PFSK-1 (cell line): ENCODE data around the gene ABCF2.

ENCODE experiments used
- FOXP2 ChIP-seq: optimal IDR thresholded peaks from 2 replicates; pipeline ENCODE3; 2011; ENCODE audit warnings: borderline replicate concordance, control low read depth, inconsistent platforms; ENCODE audit not compliant: insufficient read depth; ENCODE audit errors: extremely low read length, extremely low read depth
- POLR2AphosphoS5 ChIP-seq: IDR thresholded peaks from 2 replicates; pipeline ENCODE4 v1.6.1; 2012; ENCODE audit warnings: low read depth, mild to moderate bottlenecking, control low read depth, low read length, moderate library complexity
- SIN3A ChIP-seq: IDR thresholded peaks from 2 replicates; pipeline ENCODE4 v1.6.1; 2012; ENCODE audit warnings: mild to moderate bottlenecking, low read length, moderate library complexity, borderline replicate concordance; ENCODE audit not compliant: insufficient read depth
- TAF1 ChIP-seq: IDR thresholded peaks from 2 replicates; pipeline ENCODE4 v1.6.1; 2012; ENCODE audit warnings: low read length, control low read depth, borderline replicate concordance; ENCODE audit not compliant: insufficient read depth
- TF ChIP-seq, protein P1 (sequence below), 2 experiments: IDR thresholded peaks; 2 replicates each; pipeline versions ENCODE4 v1.6.1 to v1.8.0; 2011 to 2012; ENCODE audit warnings: low read depth in 2 of 2, low read length in 2 of 2, control low read depth in 1 of 2, inconsistent platforms in 1 of 2, mild to moderate bottlenecking in 1 of 2, moderate library complexity in 1 of 2; ENCODE audit not compliant: insufficient read depth in 1 of 2

The ABCF2 gene

GRCh38 chr7:151265351-151265931, 38.4 kb upstream of the ABCF2 start:
- TF ChIP-seq SIN3A, result no peak
- TF ChIP-seq TAF1, result no peak
- TF ChIP-seq FOXP2, result no peak
- TF ChIP-seq POLR2AphosphoS5, result no peak
- TF ChIP-seq, protein P1, sequence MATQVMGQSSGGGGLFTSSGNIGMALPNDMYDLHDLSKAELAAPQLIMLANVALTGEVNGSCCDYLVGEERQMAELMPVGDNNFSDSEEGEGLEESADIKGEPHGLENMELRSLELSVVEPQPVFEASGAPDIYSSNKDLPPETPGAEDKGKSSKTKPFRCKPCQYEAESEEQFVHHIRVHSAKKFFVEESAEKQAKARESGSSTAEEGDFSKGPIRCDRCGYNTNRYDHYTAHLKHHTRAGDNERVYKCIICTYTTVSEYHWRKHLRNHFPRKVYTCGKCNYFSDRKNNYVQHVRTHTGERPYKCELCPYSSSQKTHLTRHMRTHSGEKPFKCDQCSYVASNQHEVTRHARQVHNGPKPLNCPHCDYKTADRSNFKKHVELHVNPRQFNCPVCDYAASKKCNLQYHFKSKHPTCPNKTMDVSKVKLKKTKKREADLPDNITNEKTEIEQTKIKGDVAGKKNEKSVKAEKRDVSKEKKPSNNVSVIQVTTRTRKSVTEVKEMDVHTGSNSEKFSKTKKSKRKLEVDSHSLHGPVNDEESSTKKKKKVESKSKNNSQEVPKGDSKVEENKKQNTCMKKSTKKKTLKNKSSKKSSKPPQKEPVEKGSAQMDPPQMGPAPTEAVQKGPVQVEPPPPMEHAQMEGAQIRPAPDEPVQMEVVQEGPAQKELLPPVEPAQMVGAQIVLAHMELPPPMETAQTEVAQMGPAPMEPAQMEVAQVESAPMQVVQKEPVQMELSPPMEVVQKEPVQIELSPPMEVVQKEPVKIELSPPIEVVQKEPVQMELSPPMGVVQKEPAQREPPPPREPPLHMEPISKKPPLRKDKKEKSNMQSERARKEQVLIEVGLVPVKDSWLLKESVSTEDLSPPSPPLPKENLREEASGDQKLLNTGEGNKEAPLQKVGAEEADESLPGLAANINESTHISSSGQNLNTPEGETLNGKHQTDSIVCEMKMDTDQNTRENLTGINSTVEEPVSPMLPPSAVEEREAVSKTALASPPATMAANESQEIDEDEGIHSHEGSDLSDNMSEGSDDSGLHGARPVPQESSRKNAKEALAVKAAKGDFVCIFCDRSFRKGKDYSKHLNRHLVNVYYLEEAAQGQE (IDR thresholded peaks at IDR 0.05; ENCODE audit: insufficient read depth in 1 of 2, low read depth in 2 of 2, low read length in 2 of 2), result no peak

DNA sequence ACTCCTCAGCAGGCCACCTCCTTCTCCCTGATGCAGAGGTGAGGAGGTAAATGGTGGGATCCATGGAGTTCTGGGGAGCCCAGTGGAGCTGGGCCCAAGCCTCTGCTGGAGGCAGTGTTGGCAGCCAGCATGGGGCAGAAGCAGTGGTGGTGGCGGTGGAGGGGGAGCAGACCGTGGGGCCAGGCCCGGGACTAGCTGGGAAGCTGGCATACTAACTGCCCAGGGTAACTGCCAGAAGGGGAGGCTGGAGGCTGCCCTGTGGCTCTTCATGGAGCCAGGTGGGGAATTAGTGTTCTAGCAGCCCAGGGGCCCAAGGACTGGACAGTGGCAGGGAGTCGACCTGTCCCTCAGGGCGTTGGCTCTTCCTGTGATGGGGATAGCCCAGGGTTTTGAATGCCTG, 37.6 kb upstream of the ABCF2 start:
- TF ChIP-seq SIN3A (no peak), FOXP2 (no peak), TAF1 (no peak)
- TF ChIP-seq, protein P1 (IDR thresholded peaks at IDR 0.05; ENCODE audit: insufficient read depth in 1 of 2, low read depth in 2 of 2, low read length in 2 of 2), result no peak

DNA sequence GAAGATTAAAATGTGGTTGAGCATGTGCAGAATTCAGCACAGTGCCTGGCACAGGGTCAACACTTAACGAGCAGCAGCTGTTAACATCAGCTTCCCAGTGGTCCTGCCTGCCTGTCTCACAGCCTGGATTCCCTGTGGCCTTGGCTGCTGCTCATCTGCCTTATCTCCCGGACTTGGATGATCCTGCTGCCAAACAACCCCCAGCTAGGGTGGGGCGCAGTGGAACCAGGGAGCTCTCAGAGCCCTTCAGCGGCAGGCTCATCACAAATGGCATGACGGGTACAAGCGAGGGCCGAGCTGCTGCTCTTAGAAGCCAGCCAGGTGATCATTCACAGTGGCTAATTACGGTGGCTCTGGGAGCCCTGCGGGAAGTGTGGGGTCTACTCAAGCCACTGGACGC, 34.5 kb upstream of the ABCF2 start:
- TF ChIP-seq SIN3A (no peak), FOXP2 (no peak), POLR2AphosphoS5 (no peak), TAF1 (no peak)
- TF ChIP-seq, protein P1 (IDR thresholded peaks at IDR 0.05; ENCODE audit: insufficient read depth in 1 of 2, low read depth in 2 of 2, low read length in 2 of 2), result no peak

DNA sequence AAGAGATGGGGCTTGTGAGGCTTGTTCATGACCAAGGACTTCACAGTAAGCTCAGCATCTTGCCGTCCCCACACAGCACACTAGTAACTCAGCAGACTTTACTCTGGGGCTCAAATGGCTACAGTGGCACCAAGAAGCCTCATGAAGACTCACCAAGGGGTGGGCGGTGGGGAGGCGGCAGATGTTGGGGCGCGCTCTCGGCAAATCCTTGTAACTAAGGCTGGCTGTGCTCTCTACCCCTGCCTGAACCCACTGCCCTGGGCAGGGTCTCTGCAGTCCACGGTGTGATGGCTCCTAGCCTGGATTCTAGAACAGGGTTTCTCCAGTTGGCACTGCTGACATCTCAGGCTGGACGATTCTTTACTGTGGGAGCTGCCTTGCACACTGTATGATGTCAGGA, 33.9 kb upstream of the ABCF2 start:
- TF ChIP-seq TAF1 (no peak), POLR2AphosphoS5 (no peak), FOXP2 (no peak), SIN3A (no peak)
- TF ChIP-seq, protein P1 (IDR thresholded peaks at IDR 0.05; ENCODE audit: insufficient read depth in 1 of 2, low read depth in 2 of 2, low read length in 2 of 2), result no peak

- no peak for TF ChIP-seq SIN3A
- TF ChIP-seq FOXP2, result no peak
- TF ChIP-seq TAF1, result no peak
- TF ChIP-seq POLR2AphosphoS5, result no peak
Observed at GRCh38 chr7:151260471-151260870, 33.5 kb upstream of the ABCF2 start.

DNA sequence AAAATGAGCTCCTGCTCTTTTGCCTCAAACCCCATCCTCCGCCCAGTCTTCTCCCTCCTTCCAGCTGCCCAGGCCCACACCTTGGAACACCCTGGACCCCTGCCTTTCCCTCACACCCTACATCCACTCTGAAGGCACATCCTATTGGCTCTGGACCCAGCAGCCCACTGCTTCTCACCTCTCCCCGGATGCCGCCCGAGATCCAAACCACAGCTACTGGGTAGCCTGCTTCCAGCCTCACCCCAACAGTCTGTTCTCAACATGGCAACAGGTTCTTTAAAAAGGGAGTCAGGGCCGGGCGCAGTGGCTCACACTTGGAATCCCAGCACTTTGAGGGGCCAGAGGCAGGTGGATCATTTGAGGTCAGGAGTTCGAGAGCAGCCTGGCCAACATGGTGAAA, 31.0 kb upstream of the ABCF2 start:
- no peak for TF ChIP-seq POLR2AphosphoS5
- TF ChIP-seq FOXP2, result no peak
- no peak for TF ChIP-seq TAF1
